NCI-H1417 (cell line): Measurements from ENCODE around the gene PCDH12.

Source experiments
- DNase-seq, 3 experiments: peaks; one replicate each; lab custom pipeline; 2025; lab: John Stamatoyannopoulos, UW

Gene PCDH12

DNA sequence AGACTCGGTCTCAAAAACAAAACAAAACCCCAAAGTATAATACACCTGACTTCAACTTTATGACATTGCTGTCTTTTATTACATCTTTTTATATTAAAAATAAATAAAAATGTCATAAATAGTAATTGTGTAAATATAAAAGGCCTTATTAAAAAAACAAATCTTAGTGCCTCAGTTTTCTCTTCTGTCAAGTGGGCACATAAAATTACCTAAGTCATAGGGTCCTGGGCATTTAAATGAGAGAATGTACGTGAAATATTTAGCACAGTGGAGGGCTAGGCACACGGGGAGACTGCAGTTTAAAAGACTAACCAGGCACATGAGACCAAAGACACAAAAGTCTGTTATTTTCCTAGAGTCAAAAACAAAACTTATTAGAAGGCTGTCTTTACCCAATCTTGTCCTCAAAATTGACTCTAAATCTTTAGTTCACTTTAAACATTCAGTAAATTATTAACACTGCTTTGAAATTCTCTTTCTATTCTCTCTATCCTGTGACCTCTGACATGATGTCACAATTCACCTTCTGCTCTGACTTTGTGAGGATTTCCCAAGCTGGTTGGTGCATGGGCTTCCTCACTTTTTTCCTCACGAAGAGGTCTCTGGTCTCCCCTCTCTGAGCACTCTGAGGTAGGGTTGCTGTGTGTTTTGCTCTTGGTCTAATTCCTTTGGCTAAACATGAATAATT is 8.4 kb upstream of the PCDH12 start:
- no peak for DNase-seq

DNA sequence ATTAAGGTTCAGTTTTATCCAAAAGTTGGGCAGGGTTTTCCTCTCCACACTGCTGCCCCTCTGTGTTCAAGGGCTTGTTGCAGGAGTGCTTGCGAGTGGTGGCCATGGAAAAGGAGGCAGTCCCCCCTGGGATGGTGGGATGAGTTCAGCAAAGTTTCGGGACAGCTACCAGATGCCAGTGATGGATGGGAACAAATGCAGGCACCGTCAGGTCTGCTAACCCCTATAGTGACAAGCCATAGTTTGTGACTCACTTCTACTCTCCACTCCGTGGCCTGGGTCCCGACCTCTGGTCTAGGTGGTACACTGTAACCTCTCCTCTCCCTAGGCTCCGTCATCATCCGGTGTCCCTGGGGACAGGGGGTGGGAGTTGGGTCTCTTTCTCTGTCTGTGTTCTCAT is 7.1 kb upstream of the PCDH12 start:
- DNase-seq, result no peak

DNA sequence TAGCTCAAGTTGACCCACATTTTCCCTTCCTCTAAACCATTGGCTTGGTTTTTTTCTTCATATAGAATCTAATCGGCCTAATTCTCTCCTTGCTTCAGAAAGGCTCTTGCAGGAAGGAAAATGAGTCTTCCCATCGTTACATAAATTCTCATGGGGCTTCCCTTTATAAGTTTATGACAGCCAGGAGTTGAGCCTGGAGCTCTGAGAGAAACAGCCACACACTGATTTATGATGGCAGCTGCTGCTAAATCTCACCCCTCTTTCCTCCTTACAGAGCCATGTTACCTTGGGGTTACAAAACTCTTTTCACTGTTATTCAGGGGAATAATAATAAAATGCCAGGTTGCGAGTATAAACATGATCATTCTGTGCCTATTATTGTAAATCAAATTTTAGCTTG is 5.7 kb upstream of the PCDH12 start:
- no peak for DNase-seq

DNA sequence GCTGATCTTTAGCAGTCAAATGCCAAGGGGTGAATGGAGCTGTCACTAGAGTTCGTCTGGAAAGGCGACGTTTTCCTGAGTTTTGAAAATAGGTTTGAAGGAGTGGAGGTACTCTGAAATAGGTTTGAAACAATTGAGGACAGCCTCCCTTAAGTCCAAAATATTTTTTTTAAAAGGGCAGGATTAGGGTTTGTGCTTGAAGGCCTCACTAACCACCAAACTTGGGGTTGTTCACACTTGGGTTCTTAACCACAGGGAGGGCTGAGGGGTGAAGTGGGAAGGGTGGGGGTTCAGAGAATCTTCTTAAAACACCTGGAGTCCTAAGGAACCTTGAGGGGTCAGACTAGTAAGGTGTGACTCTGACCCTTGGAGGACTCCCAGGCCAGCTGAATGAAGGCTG is 3.5 kb upstream of the PCDH12 start:
- DNase-seq, result no peak

DNA sequence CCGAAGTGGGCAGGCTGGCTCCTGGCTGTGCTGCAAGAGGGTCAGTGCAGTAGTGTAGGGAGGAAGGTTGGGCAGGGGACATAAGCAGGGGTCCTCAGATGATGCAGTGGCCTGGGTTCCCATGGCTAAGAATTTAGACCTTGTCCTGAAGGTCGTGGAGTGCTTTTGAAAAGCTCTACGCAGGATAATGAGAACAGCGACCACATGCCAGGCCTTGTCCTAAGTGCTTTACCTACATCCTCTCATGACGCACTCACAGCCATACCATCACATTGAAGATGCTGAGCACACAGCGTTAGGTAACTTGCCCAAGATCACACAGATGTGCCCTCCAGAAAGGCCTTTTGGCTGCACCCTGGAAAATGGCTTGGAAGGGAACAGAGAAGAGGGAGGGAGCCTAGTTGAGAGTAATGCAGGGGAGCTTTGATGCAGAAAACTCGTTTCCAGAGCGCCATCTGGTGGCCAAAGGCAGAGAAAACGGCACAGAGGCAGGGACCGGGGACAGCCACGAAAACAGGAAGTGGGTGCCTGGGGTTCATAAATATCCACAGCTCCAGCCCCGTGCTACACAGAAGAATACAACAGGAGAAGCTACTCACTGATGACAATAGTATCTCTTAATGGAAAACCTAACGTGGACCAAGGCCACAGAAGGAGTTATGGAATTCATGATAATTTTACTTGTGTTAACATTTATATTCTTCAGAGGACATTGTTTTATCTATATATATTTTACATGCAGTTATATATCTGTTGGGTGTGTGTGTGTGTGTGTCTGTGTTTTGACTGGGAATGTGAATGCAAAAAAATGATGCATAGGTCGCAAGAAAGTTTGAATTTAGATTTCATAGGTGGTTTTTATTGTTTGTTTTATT is 2.7 kb upstream of the PCDH12 start:
- peak; percentile 65 to 91 (median 88) for DNase-seq

DNA sequence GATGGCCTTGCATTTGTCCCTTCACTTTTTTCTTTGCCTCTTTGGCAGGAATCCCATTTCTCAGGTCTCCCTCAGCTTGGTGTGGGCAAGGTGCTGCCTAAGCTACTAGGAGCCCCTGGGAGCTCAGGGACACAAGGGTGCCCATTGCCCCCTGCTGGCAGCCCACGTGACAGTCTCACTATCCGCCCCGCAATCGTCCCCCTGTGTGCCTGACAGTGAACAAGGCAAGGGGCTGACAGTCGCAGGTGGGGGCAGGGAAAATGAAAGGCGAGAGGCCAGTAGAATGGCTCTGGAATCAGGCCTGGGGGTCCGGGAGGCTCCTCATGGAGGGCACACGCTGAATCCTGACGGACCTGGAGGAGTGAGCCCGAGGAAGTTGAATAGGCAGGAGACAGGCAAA is 2.0 kb upstream of the PCDH12 start:
- peak in 1 of 3 experiments; percentile 3 for DNase-seq

DNA sequence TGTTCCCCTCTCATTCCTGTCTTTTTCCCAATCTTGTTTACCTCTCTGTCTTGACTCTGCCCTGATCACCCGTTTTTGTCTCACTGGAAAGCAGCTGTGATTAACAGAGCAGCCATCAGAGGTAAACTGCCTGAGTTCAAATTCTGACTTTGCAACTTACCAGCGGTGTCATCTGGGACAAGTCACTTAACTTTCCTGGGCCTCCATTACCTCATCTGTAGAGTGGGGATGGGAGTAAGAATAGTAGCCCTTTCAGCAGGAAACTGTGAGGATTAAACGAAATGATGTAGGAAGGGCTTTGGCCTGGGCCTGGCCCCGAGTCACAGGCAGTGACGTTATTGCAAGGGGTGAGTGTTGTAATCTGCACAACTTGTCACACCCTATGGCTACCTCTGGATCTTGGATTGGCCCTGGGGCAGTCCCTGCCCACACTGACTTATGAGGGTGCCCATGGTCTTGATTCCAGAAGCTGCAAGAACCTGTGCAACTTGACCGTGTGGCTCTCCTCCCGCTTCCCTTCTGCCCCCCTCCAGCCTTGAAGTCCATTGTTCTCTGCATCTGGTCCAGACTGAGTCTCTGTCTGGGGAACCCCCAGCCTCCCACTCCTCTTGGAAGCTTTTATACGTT is 657 bp upstream of the PCDH12 start:
- peak in 1 of 3 experiments; percentile 20 for DNase-seq

DNA sequence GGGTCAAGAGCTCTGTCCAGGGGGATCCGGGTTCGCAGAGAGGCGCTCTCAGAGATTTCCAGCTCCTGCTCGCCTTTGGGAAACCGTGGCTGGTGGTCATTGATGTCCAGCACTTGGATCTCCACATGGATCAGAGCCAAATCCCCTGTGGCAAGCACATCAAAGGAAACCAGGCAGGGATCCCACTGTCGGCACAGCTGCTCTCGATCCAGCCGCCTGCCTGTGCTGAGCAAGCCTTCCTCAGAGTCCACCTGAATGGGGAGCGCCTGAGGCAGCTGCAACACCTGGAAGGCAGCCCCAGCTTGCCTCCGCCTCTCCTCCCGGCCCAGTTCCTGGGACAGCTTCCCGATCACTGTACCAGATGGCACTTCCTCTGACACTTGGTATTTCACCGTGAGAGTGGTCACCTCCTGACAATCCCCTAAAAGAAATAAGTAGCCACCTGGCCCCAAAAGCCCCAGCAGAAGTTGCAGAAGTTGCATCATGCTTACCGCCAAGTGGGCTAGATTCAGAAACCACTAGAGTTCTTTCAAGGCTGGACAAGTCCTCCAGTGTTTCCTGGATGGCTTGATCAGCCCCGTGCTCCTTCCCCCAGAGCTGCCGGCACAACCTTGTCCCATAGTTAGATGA is 520 bp downstream of the PCDH12 start:
- no peak for DNase-seq

DNA sequence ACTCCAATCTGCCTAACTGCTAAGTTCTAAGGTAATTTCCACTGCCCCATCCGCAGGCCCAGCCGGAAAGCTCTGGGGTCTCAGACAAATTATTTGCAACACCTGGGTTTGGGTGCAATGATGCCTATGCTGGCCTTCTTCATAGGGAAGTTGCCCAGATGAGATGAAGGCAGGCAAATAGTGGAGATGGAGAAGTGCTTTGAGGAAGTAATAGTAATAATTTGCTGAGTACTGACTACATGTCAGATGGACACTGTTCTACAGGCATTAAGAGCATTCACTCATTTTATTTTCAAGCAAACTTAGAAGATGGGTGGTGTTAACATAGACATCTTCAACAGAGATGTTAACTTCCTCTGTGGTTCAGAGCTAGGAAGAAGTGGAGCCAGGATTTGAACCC is 3.8 kb downstream of the PCDH12 start:
- no peak for DNase-seq

DNA sequence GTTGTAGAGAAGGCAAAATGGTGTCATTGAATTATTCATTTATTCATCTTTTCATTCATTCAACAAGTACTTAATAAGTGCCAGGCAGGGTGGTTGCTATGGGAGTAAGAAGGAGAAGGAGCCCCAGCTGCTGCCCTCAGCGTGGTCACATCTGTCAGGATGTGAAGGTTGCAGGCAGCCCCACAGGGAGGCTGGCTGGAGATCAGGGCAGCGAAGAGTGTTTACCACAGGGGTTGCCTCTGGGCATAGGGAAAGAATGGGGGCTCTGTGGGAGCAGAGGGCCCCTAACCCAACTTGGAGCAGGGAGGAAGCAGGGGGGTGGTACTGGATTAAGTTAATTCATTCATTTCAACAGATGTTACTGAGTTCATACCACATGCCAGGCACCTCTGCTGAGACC is 6.0 kb downstream of the PCDH12 start:
- no peak for DNase-seq

DNA sequence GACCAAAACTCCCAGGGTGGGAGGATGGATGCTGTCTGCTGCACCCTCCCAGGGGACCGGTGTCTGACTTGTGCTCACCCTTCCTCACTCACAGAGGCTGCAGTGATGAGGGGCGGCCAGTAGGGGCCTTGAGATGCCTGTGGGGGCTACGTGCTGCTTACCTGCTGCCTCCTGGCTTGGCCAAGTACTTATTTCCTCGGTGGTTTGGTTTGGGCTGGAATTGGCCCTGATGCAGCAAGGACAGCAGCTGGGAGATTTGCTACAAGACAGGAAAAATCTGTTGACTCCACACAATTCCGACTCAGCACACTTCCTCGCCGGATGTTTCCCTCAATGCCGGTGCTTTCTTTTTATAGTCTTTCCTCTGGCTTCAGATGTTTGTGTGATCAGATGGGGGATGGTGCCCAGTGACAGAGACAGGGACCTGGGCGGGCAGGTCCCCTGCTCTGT is 6.6 kb downstream of the PCDH12 start:
- DNase-seq, result peak in 1 of 3 experiments; percentile 1

DNA sequence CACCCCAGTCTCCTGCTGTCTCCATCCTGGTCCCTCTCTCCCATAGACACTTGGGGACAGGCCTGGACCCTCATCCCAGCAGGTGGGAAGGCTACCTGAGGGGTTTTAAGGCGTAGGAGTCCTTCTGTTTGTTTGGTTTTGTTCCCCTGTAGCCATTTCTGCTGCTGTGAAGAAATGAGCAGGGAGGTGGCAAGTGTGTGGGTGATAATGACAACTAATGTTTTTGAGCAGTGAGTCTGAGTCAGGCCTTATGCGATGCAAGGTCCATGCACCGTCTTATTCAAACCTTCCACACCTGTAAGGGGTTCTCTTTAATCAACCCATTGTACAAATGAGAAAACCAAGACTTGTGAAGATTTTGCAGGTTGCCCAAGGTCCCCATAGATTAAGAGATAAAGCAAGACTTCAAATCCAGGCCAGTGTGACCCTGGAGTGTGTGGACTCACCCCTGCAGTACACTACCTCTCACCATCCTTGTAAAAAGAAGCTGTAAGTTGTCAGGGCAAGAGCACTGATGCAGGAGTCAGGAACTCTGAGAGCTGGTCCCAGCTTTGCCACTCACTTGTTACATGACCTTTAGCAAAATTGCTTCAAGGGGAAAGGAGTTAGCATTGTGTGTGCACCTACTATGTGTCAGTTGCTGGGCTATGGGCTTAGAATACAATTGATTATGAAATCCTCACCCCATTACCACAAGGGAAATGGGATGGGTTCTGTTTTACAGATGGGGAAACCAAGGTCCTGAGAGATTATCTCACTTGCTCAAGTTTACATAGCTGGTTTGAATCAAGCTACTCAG is 7.6 kb downstream of the PCDH12 start:
- DNase-seq, result no peak

DNA sequence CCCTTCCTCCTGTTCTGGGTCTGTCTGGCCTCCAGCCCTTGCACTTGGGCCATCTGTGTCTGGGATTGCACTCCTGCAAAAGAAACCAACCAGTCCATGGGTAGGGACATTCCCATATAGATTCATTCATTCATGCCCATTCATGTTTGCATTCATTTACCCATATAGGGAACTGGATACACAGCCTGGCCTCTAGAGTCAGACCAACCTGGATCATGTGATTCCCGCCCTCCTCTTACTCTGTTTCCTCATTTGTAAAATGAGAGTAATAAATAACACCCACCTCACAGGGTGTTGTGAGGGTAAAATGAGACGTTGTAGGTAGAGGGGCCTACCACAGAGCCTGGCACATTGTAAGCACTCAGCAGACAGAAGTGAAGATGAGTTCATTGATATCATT is 8.5 kb downstream of the PCDH12 start:
- DNase-seq, result no peak

DNA sequence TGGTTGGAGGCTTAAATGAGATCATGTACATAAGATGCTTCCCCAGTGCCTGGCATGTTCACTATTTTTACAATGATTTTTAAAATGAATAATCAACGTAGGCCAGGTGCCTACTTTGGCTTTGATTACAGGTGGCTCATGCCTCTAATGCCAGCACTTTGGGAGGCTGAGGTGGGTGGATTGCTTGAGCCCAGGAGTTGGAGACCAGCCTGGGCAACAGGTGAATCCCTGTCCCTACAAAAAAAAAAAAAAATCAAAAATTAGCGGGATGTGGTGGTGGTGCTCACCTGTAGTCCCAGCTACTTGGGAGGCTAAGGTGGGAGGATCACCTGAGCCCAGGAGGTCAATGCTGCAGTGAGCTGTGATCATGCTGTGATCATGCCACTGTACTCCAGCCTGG is 9.2 kb downstream of the PCDH12 start:
- DNase-seq, result no peak

DNA sequence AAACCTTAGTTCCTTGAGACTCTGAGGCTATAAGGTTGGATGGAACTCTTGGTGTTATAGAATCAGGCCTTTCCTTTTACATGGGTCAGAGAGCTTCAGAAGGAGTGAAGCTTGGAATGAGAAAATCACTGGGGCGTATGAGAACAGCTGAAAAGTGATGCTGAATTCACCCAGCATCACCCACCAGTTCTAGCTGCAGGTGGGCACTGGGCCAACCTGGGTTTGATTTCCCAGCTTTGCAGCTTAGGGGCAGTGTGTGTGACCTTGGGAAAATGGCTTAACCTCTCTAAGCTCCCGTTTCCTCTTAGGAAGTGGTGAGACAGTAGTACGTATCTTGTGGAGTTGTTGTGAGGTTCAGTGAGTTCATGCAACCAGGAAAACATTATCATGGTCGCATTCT is 10.7 kb downstream of the PCDH12 start:
- DNase-seq, result no peak

DNA sequence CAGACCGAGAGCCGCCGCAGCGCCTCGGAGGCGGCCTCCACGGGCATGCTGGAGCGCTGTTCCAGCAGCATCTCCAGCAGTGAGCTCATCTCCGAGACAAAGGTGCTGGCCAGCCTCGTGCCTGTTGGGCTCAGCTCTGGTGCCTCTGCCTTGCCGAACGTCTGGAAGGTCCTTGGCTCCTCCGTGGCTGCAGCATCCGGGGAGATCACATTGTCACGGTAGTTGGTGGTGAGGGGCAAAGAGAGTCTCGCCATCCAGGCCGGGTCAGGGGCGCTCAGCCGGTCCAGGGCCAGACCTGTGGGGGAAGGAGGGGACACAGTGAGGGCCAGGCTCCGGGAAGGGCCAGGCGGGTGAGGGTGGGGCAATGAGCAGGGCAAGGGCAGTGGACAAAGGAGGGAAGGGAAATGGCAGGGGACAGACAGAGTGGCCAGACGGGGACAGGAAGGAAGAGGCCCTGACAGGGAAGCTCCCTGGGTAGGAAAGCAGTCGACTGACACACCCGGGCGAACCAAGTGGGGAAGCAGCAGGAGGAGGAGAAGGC is 12.4 kb downstream of the PCDH12 start:
- no peak for DNase-seq

DNA sequence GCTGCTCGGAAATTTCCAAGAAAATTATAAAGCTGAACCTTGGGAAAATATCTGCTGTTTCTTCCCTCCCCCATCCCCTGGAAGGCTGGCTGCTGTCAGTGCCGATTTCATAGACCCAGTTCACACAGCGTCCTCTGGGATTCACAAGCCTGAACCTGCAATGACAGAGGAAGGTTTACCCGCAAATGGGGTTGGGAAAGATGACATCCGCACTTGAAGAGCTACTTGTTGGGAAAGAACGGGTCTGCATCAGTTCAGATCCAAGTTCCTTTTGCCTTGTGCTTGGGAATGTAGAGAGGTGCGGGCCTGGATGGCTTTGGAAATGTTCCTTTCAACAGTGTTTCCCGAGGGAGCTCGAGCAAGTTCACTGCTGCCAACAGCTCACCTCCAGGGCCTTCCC is 13.9 kb downstream of the PCDH12 start:
- no peak for DNase-seq

DNA sequence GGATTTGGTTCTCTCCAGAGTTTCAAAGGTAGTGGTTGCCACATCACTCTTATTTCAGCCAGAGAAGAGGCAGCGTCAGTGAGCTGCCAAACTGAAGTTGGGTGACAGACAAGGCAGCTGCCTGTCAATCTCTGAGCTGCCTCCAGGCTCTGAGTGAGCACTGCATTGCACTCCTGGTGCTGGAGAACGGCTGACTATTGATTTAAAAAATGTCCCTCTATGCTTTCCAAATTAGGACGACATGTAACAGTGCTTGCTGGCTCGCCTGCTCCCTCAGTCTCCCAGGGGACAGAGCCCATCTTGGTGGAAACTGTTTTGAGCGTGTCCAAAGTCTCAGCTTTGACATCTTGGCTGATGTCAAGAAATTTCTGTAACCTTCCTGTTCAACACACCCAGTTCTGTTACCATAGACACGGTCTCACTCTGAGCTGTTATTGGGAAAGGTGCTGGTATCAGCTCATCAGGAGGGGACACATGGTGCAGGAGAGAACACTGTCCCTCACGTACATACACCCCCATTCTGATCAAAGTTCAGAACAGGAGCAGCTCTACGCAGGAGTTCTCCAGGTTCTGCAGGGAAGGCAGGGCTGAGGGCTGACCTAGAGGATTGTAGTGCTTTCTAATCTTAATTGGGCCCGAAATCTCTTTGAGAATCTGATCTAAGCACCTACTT is 15.7 kb downstream of the PCDH12 start:
- no peak for DNase-seq

DNA sequence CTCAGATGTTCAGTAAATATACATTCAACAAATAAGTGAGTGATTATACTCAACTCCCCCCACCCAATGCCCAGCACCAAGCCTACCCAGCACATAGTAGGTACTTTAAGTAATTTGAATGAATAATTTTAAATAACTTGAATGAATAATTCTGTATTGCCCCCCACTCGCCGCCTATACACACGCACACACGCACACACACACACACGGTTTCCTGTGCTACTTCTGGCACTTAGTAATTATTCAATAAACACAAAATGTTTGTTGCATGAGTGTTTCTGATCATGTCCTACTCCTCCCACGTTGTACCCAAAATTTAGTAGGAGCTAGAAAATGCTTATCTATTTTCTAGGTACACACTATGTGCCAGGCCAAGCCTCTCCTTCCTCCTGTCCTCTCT is 16.2 kb downstream of the PCDH12 start:
- DNase-seq, result no peak

DNA sequence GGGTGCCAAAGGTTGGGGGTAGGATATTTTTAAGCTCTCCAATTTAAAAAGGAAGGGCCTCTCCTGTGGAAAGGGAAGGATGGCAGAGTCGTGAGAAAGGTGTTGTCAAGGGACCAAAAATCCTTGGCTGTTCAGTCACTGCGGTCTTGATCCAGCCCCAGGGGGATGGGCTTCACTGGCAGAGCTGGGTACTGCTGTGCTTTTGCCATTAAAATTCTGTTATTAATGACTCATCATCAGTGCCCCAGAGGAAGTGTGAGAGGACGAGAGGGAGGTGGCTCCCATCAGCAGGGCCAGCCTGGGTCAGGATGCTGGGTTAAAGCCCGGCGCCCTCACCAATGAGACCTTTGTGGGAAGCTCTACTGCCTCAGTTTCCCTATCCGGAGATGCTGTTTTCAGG is 16.7 kb downstream of the PCDH12 start:
- DNase-seq, result no peak
